Ramos (cell line): ENCODE measurements around the gene DUSP22.

Source experiments
- in situ Hi-C: fragments of 300-500 bp; cut with MboI; formaldehyde crosslinking; loops from one replicate; pipeline ENCODE4 v1.14.3; 2022; ENCODE audit warnings: low sequenced_read_pairs; ENCODE audit not compliant: unreplicated experiment

The DUSP22 gene

DNA sequence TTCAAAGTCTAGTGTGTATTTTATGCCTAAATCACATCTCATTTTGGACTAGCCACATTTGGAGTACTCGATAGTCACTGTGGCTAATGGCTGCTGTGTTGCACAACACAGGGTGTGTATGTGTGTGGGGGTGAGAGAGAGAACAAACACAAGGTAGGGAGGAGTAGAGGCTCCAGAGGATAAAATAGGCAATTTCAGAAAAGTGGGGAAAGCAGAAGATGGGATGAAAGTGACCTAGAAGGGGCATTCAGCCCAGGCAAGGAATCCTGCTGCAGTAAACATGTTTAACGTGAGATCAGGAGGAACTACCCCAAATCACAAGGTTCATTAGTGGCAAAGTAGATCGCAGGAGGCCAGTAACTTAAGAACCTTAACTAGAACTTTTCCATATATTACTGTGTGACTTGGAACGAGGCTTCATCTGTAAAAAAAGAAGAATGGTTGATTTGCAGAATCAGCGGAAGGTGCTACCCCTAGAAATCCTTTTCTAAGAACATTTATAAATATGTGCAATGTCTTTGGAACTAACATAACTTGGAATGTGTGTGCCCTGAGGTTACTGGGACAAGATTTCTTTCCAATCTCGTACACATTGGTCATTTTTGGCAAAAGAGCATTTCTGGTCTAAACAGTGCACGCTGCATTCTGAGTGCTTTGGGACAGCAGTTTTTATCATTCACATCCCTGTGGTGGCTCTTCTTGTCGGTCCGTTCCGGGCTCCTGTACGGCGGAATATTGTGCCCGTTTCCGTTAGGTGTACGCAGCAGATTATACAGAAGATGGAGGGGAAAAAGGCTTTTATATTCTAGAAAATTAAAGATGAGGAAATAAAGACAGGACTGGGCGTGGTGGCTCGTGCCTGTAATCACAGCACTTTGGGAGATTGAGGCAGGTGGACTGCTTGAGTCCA lies 2.6 kb downstream of the DUSP22 start:
- in situ Hi-C loops = loop anchor here (5.0 kb wide), 1 partner anchor 67 kb away; no protein-coding TSS in a partner anchor

DNA sequence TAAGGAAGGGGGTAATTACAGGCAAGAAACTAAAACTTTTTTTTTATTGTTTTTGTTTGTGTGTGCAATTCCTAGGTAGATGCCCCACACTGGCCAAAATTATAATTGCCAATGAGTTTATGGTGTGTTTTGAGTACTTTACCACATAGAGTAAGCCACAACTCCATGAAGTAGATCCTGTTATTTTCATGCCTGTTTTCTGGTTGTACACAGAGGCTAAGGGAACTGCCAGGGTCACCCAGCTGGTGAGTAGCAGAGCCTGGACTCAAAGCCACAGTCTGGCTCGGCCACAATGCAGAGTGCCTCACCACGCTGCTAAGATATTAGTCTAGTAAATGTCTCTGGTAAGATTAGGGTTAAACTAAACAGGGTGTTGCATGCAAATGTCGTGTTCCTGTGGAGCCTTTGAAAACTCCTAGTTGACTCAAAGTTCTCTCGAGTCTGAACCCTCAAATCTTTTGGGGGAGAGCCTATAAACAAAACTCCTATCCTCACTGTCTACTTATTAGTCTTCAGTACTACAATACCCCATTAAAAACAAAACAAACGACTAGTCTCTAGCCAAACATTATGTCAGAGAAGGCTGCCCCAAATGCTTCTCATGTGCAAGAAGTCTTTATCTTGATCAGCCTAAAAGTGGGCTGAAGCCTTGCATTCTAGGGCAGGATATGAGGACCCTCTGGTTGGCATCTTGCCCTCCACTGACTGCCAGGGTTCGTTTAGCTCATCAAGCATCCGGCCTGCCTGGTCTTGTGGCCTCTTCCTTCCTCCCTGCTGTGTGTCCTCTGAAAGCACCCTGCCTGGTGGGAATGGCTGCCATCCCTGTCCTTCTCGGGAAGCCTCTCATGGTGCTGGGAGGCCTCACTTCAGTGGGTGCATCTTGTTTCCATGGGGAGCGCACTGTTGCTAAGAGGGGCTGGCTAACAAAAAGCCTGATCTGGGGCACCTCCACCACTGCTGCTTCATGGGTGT lies 4.2 kb downstream of the DUSP22 start:
- in situ Hi-C loops = loop anchor here (5.0 kb wide), 1 partner anchor 66 kb away; no protein-coding TSS in a partner anchor

DNA sequence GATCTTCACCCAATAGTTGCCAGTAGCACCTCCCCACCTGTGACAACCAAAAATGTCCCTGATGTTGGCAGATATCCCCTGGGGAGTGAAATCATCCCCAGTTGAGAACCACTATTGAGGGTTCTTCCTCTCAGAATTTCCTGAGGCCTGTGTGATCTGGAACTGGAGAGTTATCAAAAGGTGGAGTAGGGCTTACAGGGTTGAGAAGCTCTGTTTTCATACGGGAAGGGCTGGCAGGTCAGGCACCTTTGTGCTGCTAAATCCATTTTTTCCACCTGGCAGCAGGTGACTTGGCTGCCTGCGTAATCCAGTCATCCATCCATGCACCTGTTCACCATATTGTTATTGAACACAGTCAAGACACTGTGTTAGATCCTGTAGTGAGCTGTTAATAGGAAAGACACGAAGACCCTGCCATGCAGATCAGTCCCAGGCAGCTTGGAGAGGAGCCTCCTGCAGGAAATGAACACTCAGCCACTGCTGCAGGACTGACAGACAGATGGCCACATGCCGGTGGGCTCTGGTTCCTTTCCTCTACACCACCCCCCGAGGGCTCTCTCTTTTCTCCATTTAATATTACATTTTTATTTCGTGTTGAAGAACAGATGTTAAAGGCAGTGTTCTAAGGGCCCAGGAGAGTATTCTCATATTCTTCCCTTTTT lies 5.4 kb downstream of the DUSP22 start:
- in situ Hi-C loops = loop anchor here (5.0 kb wide), 1 partner anchor 65 kb away; no protein-coding TSS in a partner anchor

DNA sequence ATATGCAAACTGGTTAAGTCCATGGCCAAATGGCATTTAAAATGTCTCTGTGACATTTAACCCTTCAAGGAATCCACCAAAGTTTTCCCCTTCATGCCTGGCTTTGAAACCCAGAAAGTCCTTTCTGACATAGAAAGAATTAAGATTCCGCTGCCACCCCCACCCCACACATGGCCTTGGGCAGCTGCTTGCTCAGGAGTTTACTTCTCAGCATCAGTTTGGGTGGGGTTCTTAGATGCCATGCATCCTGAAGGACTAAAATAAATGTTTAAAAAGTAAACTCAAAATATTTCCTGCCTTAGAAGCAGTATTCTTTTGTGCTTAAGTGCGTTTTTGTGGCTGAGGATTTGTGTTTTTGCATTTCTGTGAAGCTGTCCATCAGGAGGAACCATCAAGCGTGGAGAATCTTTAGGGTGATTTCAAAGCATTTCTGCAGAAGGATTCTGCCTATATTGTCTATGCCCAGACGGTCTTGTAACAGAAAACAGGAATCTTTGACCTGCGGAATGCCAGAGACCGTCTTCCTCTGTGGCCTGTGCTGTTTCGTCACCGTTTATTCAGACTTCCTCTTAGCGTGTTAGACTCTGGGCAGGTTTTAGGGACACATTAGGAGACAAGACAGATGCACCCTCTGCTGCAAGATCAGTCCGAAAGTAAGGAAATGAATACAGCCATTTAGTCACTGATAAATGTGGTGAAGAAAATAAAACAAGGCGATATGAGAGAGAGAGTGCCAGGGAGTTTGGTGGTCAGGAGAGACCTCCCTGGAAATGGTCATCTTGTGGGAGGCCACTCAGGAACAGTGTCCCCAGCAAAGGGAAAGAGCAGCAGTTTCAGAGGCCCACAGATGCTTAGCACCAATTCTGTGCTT lies 6.2 kb downstream of the DUSP22 start:
- in situ Hi-C loops = loop anchor here (5.0 kb wide), 1 partner anchor 64 kb away; no protein-coding TSS in a partner anchor

DNA sequence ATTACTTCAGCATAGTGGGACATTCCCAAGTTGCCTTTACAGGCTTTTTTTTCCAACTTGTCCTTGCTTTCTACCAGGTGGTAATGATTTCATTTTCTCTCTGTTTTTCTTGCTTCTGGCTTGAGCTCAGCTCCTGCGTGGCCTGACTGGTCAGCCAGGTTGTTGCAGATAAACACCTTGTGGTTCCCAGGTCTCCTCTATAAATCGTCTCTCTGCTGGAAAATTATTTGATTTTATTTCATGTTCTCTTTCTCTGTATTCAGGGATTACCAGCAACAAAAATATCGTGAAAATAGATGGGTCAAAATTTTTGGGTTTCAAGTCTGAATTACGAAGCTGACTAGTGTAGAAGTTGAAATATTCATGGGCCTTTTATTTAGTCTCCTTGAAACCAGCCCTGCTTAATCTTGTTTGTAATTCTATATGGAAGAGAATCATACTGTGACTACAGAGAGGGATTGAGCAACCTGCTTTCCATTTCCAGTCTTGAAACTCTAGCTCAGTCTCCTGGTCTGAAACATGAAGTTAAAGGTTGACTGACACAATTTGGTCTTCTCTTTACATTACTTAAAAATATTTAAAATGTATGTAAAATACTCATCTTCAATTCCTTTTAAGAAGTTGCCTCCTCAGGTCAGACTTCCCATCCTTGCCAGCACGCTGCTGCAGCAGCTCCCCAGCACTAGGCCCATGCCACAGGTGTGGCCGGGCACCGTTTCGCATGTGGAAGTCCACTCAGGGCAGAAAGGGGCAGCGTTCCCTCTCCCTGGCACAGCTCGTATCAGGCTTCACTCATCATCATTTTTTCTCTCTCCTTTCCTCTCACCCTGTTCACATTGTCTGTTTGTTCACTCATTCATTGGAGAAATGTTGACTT lies 7.1 kb downstream of the DUSP22 start:
- in situ Hi-C loops = loop anchor here (5.0 kb wide), 1 partner anchor 63 kb away; no protein-coding TSS in a partner anchor

DNA sequence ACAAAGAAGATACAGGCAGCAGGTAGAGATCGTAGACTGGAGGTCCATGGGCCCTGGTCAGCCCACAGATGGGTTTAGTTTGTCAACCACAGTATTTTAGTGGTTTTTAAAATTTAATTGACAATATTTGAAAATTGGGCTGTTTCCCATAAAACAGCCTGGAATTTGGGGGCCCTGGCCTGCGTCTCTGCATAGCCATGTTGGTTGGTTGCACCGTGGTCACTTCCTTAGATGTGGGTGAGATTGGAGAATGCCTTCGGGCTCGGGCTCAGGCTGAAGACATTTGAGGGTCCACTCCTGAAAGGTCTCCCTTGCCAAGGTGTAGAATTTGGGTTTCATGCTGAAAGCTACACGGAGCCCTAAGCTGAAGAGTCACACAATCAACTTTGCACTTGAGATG lies 7.7 kb downstream of the DUSP22 start:
- in situ Hi-C loops = no loop called here

DNA sequence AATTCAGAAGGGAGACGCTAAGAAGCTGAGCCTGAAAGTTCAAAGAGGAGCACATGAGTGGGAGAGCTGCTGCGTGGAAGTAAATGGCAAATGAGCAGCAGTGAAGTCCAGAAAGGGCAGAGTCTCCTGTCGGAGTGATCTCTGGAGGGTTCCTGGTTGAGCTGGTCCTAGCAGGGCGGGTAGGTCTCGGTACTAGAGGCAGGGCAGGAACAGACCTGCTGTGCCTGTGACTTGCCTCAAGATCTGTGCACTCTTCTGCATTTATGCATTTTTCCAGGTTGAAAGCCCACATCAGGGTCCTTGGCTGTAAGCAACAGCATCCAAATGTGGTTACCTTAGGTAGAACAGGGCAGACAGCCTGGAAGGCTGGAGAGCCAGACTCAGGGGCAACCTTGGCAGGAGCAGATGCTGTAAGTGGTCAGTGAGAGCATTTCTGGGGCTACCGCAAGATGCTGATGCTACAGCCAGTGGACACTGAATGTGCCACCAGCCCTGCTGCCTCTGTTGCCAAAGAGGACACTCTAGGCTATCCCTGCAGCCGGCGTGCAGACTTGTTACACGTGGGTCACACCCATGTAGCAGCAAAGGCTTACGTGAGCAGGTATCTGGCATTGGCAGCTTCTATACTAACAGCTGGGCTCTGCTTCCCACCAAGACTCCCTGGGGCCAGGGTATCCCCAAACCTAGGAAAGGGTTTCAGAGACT lies 8.4 kb downstream of the DUSP22 start:
- in situ Hi-C loops = no loop called here

DNA sequence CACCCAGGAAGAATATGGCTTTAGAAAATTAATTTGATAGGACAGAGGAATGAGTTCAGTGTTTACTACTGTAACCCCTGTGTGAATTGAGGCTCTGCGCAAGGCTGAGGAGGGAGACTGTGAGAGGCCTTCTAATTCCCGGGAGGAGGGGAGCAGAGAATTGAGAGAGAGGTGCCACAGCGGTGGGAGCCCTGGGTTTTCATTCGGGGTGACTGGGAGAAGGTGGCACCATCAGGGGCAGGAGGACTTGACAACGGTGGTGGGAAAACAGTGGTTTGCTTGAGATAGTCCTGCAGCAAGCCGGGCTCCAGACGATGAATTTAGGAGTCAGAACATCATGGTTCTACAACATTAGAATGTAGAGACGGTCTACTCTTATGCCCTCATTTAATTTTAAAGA lies 9.2 kb downstream of the DUSP22 start:
- in situ Hi-C loops = no loop called here

DNA sequence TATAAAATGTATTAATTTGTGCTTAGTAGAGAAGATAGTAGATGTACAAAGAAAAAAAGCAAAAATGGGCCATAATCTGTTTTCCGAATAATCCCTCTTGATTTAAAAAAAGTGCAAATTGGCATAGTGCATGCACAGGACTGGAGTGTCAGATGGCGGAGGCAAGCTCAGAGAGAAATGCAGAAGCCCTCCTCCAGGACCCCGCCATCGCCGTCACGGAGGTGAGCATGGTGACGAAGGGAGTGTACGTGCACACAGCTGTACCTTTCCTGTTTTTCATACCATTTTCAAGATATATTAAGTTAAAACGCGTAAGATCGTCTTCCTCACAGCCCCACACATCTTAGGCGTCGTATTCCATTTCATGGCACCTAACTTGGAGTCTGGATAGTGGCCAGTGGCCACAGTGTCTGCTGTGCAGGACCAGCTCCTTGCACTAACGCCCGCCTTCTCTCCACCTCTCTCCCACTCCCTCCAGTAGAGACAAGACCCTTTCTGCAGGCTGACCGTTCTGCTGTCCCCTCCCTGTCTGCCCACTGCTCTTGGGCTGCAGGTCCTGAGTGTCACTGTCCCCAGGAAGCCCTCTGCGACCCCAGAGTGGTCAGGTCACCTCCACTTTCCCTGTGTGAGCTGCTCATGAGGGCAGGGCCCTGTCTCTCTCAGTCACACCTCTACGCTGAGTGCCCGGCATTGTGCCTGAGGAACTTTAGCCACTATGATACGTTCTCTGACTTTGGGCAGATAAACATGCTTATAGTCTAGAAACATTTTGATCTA lies 9.8 kb downstream of the DUSP22 start:
- in situ Hi-C loops = no loop called here

DNA sequence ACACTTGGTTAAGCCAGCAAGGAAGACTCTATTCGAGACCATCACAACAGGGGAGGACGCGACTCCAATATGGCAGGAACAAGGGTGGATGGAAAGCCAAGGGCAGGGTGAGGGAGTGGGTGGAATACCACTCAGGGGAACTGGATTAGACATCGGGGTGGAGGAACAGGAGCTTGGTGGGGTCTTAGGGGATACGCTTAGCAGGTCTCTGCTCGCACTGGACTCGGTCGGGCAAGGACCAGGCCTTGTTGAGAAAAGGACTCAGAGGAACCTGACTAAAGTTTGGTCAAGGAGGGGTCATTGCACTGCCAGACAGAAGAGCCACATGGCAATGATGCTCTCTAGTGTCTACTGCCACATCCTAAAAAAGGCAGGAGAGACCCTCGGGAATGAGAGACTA lies 10.5 kb downstream of the DUSP22 start:
- in situ Hi-C loops = no loop called here

DNA sequence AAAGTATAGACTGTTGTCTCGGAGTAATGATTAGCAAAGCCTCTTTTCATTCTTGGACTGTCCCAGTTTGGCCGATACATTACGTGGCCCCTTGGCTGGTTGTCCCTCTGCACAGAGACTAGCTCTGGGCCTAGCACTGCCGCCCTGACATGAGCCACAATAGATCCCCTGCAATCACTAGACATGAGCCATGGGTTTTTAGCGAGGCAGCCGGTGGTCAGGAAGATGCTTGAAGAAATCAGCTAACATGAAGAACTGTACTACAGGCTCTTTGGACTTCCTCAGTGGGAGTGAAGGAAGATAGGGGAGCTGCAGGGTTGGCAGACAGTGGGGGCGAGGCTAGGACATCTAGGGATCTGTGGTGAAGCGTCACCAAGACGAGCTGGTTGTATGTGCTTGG lies 11.0 kb downstream of the DUSP22 start:
- in situ Hi-C loops = no loop called here

DNA sequence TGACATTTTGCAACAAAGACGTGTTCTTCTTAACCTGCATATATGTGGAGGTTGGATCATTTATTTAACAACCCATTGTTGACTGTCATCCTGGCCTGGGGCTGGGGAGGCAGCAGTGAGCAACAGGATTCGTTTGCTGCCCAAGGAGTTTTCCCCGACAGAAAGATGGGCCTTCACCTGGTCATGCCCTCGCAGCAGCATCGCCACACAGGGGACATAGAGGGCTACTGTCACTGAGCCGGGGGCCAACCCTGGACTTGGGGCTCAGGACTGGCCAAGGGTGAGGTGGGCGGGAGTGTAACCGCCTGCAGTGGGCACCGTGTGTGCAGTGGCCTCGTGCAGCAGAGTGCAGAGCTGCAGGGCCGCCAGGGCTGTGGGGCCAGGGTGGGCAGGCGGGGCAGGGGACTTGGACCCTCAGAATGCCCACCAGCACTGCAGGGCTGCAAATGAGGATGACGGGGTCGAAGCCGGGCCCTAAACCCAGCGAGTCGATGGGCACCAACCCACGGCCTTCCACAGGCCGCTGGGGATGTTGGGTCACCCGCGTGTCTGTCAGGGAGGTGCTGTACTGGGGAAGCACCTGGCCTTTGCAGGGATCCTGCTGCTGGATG lies 11.8 kb downstream of the DUSP22 start:
- in situ Hi-C loops = no loop called here

DNA sequence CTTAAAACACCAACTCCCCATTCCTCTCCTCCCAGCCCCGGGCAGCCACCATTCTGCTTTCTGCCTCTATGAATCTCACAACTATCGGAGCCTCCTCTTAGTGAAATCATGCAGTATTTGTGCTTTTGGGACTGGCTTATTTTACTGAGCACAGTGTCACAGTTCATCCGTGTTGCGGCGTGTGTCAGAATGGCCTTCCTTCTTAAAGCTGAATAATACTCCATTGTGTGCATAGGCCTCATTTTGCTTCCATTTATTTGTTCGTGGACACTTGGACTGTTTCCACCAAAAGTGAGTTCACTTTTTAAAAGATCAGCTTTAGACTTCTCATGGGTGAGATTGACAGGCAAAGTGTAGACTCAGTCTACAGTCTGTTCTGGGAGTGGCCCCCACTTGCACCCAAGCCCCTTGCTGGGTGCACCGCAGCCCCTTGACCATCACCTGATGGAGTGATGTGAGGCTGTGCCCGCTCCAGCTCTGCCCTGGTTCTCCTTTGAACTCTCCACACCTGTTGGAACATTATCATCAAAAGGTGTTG lies 12.6 kb downstream of the DUSP22 start:
- in situ Hi-C loops = no loop called here

DNA sequence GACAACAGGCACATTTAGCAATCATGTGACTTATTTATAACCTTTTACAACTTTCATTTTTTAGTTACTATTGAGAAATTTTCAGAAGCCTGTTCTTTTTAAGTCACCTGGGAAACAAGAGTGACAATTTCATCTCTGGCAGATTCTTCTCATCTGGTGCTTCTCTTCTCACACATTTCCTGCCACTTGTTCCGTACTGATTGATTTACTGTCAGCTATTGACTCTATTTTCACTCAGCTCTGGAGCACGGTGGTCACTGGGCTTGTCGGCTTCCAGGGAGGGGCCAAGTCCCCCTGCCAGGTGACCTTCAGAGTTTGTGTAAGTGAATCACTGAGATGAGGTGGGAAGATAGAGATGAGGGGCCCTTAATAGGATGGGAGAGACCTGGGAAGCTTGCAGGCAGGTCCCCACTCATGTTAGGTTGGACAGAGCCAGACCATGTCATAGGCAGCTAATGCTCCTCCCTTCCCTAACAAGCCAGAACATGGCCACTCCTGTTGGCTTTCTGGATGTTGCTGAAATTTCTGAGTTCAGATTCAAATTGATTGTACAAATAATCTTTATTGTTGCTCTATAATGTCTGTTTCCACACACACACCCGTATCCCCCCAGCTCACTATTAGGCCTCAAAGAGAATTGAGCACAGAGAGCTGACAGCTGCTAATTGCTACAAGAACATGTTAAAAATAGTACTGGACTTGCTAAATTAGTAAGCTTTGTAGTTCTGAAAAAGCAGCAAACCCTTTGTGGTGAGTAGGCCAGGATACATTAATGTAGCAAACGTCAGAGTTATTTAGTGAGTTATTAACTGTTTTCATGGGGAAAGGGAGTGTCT lies 13.3 kb downstream of the DUSP22 start:
- in situ Hi-C loops = no loop called here

DNA sequence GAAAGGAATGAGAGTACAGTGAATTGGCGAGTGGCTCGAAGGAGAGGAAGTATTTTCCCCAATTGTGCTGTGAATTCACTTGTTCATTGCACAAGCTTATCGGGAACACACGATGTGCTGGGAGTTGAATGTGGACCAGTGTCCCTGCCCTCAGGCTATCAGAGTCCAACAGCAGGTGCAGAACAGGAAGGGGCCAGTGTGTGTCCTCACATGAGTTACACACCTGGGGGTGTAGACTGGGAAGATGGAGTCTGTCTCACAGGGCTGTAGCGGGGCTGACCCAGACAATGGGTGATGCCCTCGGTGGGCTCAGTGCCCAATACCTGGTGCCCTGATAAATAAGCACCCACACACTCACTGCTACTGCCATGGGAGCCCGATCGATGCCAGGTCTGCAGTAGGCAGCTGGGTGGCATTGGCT lies 14.4 kb downstream of the DUSP22 start:
- in situ Hi-C loops = no loop called here
